Measurements from ENCODE around the gene CREB3L2.

GRCh38 chr7:137950263-137950621 is 51.6 kb downstream of the CREB3L2 start:
- no peak for TF ChIP-seq ZNF274 (IDR thresholded peaks at IDR 0.05; ENCODE audit: low read length)
- no peak for TF ChIP-seq ZNF274 (tag by site-specific recombination; IDR thresholded peaks at IDR 0.05; ENCODE audit: borderline replicate concordance)
- no peak for TF ChIP-seq ZSCAN18 (tag by site-specific recombination; IDR thresholded peaks at IDR 0.05)
- no peak for TF ChIP-seq REST (tag by site-specific recombination; IDR thresholded peaks at IDR 0.05)
- no peak for TF ChIP-seq PATZ1 (tag by site-specific recombination; IDR thresholded peaks at IDR 0.05)
- TF ChIP-seq CTCF (tag by site-specific recombination; IDR thresholded peaks at IDR 0.05): no peak
- no peak for TF ChIP-seq ZNF621 (tag by site-specific recombination; IDR thresholded peaks at IDR 0.05)
- TF ChIP-seq ZNF544 (tag by site-specific recombination; IDR thresholded peaks at IDR 0.05): no peak
- TF ChIP-seq ZNF639 (tag by site-specific recombination; IDR thresholded peaks at IDR 0.05): no peak
- no peak for TF ChIP-seq ZNF121 (tag by site-specific recombination; IDR thresholded peaks at IDR 0.05)
